SK-N-SH treated with all-trans-retinoic acid at 6 μM for 48 hours (cell line): ENCODE measurements around the gene PBX2.

ENCODE experiments used
- CREB5 ChIP-seq: fragments of 250-450 bp; sonication (Bioruptor Pico); IDR thresholded peaks from 2 replicates; pipeline ENCODE4 v1.5.1; 2020; ENCODE audit warnings: low read depth, mild to moderate bottlenecking, moderate library complexity
- GLIS3 ChIP-seq: fragments of 250-450 bp; sonication (Bioruptor Pico); IDR thresholded peaks from 2 replicates; pipeline ENCODE4 v1.5.0; 2020; ENCODE audit warnings: mild to moderate bottlenecking, moderate library complexity
- PPARA ChIP-seq: fragments of 250-450 bp; sonication (Bioruptor Pico); IDR thresholded peaks from 2 replicates; pipeline ENCODE4 v1.5.0; 2020; ENCODE audit warnings: mild to moderate bottlenecking, borderline replicate concordance
- SNAI2 ChIP-seq: fragments of 250-450 bp; sonication (Bioruptor Pico); IDR thresholded peaks from 2 replicates; pipeline ENCODE4 v1.5.0; 2020; ENCODE audit warnings: mild to moderate bottlenecking, moderate library complexity
- ZFP3 ChIP-seq: fragments of 250-450 bp; sonication (Bioruptor Pico); IDR thresholded peaks from 2 replicates; pipeline ENCODE4 v1.5.0; 2020; ENCODE audit warnings: mild to moderate bottlenecking, moderate library complexity

DNA sequence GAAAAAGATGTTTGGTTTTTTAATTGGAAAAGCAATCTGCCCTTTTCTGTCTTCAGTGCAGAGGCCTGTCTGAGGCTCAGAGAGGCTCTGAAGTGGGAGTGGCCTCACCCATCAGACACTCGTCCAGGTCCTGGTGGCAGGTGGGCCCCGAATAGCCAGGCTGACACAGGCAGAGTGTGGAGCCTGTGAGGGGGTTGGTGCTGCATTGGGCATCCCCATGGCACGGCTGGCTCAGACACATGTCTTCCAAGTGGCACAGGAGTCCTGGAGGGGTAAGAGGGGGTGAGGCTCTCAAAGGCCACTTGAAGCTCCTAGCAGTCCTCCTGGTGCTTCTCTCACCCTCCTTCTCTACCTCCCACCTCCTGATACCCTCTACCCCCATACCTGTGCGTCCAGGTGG lies 30.0 kb upstream of the PBX2 start:
- no peak for TF ChIP-seq GLIS3
- no peak for TF ChIP-seq SNAI2
- TF ChIP-seq PPARA (CRISPR knock-in tag): no peak
- no peak for TF ChIP-seq ZFP3 (CRISPR knock-in tag)
- TF ChIP-seq CREB5: no peak
